HL-60/S4 (cell line): ENCODE measurements around the gene ST3GAL4.

Experiments used
- in situ Hi-C: fragments of 300-500 bp; cut with MboI; formaldehyde crosslinking; loops from 2 replicates; pipeline ENCODE4 v1.14.3; 2022; ENCODE audit warnings: low sequenced_read_pairs

The ST3GAL4 gene

DNA sequence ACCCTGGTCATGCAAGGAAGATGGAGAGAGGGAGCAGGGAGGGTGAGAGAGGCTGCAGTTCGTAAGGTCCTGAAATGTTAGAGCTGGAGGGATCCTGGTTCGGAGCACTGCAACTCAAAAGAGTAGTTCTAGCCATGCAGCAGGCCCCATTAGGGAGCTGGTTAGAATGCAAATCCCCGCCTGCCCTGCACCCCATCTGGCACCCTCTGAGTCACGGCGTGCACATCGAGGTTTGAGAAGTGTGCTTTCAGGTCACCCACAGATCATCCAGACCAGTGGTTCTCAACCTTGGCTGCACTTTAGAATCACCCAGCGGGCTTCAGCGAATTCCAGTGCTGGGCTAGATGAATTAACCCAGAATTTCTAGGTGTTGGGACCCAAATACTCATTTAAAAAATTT, 48.2 kb downstream of the ST3GAL4 start:
- in situ Hi-C loops, result no loop called here

- in situ Hi-C loops, result no loop called here
Observed at GRCh38 chr11:126404367-126404766, 48.9 kb downstream of the ST3GAL4 start.

GRCh38 chr11:126405374-126405773, 49.9 kb downstream of the ST3GAL4 start:
- in situ Hi-C loops, result no loop called here

- in situ Hi-C loops, result no loop called here
Observed at GRCh38 chr11:126405906-126406305, 50.4 kb downstream of the ST3GAL4 start.

DNA sequence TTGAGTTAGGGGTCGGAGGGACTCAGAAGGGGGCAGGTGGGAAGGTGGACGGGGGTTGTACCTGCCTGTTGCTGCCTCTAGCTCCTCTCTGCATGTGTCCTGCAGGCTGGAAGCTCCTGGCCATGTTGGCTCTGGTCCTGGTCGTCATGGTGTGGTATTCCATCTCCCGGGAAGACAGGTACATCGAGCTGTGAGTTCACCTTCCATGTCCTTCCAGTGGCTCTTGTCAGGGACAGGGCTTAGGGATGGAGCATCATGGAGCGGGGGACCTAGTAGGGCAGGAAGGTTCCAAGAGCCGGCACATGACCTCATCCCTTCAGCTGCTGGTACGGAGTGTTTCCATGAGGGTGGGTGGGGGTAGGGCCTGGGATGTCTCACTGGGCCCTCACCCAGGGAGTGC, 50.9 kb downstream of the ST3GAL4 start:
- in situ Hi-C loops, result no loop called here

DNA sequence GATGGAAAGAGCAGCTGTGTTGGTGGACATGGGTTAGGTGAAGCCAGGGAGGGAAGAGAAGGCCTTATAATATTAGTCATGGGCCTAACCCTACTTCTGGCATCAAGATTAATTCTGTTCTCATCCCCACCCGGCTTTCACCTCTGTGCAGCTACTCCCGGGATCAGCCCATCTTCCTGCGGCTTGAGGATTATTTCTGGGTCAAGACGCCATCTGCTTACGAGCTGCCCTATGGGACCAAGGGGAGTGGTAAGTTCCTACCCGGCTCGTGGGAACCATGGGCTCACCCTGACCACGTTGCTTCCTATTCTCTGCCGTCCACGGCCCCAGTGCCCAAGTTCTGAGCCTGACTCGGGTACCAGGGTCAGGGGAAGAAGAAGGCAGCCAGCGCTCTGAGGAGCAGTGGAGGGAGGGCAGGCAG, 51.6 kb downstream of the ST3GAL4 start:
- in situ Hi-C loops, result no loop called here

GRCh38 chr11:126407682-126408288, 52.3 kb downstream of the ST3GAL4 start:
- in situ Hi-C loops, result no loop called here

DNA sequence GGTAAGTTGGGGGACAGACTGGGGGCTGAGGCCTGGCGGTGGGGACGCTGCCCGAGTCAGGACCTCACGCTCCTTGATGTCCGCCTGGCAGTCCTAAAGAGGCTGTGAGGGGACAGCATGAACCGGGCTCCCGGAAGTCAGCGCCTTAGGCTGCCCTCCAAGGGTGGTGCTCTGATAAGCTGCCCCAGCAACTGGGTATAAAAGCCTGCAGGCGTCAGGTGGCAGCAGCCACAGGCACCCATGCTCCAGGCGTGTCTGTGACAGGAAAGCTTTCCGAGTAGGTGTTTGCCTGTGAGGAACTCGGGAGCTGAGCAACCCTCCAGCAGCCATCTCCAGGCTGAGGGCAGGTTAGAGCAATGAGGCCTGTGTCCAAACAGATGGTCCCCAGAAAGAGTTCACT, 53.0 kb downstream of the ST3GAL4 start:
- in situ Hi-C loops, result no loop called here

DNA sequence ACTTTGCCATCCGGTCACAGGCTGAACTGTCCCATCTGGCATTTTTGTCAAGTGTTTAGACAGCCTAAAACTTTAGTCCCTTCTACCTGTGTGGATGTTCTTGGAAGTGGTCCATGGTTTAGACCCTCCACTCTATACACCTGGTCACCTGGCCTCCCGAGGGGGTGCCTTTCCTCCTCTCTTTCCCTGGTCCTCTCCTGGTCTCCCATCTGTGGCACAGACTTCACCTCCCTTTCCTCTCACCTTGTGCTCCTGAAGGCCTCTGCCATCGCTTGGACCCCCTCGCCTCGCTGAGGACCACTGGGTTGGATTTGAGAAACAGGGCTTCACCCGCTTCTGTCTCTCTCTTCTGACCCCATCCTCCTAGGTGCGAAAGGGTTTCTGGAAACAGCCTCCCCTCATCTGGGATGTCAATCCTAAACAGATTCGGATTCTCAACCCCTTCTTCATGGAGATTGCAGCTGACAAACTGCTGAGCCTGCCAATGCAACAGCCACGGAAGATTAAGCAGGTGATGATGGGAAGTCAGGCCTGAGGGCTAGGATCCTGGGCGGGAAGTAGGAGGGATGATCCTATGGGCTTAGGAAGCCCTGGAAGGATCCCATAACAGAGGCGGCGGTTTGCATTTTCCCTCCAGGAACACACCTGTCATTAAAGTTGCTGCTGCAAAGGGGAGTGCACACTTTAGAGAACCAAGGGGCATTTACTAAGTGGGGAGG, 53.6 kb downstream of the ST3GAL4 start:
- in situ Hi-C loops, result no loop called here

GRCh38 chr11:126409620-126409985, 54.1 kb downstream of the ST3GAL4 start:
- in situ Hi-C loops, result no loop called here

- in situ Hi-C loops, result no loop called here
Observed at GRCh38 chr11:126410649-126411048, 55.2 kb downstream of the ST3GAL4 start.

- in situ Hi-C loops, result no loop called here
Observed at GRCh38 chr11:126411971-126412381, 56.5 kb downstream of the ST3GAL4 start.

GRCh38 chr11:126413426-126413825, 57.9 kb downstream of the ST3GAL4 start:
- in situ Hi-C loops, result no loop called here

DNA sequence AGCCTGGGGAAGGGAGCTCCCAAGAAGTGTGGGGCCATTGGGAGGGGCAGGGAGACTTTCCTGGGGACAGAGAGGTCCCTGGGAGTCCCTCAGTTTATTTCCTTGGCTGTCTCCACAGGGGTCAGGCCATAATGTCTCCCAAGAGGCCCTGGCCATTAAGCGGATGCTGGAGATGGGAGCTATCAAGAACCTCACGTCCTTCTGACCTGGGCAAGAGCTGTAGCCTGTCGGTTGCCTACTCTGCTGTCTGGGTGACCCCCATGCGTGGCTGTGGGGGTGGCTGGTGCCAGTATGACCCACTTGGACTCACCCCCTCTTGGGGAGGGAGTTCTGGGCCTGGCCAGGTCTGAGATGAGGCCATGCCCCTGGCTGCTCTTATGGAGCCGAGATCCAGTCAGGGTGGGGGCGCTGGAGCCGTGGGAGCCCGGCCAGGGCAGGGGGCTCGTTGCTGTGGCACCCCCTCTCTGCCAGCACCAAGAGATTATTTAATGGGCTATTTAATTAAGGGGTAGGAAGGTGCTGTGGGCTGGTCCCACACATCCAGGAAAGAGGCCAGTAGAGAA, 58.4 kb downstream of the ST3GAL4 start:
- in situ Hi-C loops, result no loop called here

DNA sequence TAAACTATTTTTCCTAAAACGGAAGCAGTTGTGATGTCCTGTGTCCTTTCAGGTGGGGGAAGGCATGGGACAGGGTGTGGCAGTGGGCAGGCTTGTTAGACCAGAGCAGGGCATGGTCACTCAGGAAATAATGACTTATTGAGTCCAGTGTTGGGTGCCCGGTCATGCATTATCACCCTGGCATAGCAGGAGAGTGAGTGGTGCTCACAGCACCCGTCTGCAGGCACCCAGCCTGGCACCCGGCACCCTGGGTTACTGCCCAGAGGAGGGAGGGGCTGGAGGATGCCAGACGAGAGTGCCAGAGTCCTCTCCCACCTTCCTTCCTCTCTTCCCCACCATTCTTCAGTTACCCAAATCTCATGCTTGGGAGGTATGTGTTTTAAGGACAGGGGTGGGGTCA, 59.1 kb downstream of the ST3GAL4 start:
- in situ Hi-C loops, result no loop called here

GRCh38 chr11:126415128-126415527, 59.6 kb downstream of the ST3GAL4 start:
- in situ Hi-C loops, result no loop called here

- in situ Hi-C loops, result no loop called here
Observed at GRCh38 chr11:126415669-126416420, 60.4 kb downstream of the ST3GAL4 start.

- in situ Hi-C loops, result no loop called here
Observed at GRCh38 chr11:126416542-126417090, 61.1 kb downstream of the ST3GAL4 start.

DNA sequence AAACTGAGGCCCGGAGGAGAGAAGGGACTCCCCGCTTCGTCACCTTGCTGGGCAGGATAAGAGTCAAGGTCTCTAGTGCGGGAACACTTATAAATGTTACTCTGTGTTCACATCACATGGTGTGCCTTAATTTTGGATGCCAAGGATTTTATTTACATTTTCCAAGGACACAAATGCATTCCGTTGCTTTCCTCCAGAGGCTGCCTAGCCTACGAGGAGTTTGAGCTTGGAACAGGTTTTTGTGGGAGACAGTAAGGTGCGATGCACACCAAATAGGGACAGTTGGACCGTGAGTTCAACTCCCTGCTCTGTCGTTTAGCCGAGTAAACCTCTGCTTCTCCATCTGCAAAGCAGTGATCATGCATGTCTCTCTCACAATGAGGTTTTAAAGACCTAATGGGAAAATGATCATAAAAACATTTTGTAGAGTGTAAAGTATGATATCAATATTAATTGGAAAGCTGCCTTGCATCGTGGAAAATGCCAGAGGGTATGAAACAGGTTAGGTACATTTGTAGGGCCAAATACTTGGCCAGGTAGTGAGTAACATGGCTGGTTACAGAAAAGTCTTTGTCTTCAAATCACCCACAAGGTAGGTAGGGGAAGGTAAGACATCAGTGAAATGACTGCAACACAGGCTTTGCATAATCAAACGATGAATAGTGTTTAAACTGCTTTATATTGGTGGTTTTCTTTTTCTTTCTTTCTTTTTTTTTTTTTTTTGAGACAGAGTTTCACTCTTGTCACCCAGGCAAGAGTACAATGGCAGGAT, 61.8 kb downstream of the ST3GAL4 start:
- in situ Hi-C loops, result no loop called here

GRCh38 chr11:126418887-126419286, 63.4 kb downstream of the ST3GAL4 start:
- in situ Hi-C loops, result no loop called here
